Fibroblast of skin of abdomen (primary cell): ENCODE measurements around the gene ICAM1.
A peak's percentile ranks its signal among the peaks of the same experiment; 100 is the strongest.

Experiments
- DNase-seq: peaks from one replicate; pipeline ENCODE4 v3.0.0-alpha.2; 2013

Gene ICAM1

DNA sequence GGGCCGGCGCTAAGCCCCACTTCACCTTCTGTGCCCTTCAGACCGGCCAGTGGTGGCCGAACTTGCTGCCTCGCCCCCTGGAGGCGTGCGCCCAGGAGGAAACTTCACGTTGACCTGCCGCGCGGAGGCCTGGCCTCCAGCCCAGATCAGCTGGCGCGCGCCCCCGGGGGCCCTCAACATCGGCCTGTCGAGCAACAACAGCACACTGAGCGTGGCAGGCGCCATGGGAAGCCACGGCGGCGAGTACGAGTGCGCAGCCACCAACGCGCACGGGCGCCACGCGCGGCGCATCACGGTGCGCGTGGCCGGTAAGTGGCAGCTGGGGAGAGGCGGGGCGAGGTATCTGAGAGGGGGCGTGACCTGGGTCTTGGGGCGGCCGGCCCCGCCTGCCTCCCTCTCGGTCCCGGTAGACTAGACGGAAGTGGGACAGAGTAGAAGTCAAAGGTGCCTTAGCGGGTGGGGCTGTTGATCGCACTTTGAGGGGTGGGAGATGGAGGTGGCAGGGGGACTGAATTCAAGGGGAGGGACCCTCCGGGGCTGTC lies 24.5 kb downstream of the ICAM1 start:
- no peak for DNase-seq

DNA sequence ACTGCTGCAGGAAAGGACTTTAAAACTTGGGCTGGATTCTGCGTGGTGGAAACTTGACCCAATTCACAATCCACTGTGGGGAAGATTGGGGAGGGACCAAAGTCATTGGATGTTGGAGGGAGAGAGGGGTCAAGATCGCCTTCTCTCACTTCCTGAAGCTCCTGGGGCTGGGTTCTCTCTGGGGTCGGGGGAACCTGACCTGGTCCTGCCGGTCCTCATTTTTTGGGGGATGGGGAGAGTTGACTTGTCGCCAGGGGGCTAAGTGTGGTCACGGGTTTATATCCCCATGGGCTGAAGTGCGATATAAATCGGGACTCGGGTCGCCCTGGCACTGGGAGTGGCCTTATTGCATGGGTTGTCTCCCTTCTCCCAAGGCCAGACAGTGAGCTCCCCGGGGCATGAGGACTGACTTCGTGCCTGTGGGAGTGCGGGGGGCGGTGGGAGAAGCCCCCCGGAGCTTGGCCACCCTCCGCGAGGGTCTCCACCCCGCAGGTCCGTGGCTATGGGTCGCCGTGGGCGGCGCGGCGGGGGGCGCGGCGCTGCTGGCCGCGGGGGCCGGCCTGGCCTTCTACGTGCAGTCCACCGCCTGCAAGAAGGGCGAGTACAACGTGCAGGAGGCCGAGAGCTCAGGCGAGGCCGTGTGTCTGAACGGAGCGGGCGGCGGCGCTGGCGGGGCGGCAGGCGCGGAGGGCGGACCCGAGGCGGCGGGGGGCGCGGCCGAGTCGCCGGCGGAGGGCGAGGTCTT lies 25.1 kb downstream of the ICAM1 start:
- DNase-seq = no peak

DNA sequence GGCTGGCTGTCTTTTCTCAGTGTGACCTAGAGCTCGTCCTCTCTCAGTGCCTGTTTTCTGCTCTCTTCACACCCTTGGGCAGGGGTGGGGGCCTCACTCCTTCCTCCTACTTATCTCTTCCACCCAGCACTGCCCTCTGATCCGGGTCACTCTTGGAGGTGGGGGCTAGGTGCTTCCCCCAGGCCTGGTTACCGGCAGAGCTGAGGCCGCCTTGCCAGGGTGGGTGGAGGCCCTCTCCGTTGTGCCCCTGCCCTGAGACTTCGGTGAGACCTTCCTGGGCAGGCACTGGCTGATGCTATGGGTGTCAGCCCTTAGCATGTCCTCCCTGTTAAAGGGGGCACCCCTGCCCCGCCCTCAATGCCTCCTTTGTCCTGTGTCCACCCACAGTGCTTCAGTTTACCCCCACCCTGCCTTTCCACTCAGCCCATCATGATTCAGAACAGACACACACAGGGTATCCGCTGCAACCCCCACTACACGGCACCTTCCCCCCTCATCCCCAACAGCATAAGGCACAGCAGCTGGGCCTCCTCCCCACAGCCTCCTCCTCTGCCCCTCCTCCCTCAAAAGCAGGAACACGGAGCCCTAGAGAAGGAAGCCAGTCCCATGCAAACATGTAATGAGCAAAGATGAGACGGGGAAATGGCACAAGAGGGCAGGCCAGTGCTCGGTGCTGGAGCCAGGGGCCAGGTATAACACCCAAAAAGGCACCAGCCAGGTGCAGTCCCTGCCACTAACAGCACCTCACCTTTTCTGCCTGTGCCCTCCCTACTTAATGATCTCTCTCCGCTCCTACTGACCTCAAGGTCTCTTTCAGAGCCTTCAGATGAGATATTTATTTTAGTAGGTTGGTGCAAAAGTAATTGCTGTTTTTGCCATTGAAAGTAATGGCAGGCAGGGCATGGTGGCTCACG lies 28.9 kb downstream of the ICAM1 start:
- DNase-seq = no peak

DNA sequence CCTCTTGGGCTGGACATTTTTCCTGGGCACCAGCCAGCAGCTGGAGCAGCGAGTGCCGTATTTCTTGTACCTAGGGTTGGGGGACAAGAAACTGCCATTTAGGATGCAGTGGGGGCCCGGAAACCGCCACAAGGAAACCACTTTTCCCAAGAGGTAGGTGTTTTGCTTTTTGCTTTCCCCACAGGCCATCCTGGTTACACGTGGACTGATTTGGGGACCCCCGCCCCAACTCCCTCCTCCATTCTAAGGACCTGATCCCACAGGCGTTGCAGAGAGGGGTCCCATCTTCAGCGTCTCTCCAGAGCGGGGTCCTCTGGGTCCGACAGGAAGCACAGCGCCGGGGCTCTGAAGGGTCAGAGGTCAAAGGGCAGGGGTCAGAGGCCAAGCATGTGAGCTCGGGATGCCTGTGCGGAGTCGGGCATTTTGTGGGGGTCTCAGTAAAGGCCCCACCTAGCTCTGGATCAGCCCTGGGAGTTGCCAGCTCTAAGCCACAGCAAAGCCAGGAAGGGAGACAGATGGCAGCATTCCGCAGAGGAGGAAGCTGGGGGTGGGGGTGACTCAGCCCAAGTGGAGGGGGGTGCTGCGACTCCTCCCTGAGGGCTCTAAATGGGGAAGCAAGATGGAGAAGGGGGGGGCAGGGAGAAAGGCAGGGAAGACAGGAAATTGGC lies 34.4 kb downstream of the ICAM1 start:
- peak; percentile 80 for DNase-seq

DNA sequence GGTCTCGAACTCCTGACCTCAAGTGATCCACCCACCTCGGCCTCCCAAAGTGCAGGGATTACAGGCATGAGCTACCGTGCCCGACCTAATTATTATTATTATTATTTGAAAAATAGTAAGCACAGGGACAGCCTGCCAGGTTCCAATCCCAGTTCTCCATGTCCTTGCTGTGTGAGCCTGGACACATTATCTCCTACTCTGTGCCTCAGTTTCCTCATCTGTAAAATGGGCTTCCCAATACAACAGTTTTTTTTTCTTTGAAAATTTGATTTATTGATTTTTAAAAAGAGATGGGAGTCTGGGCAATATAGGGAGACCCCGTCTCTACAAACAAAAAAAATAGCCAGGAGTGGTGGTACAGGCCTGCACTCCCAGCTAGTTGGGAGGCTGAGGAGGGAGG lies 35.4 kb downstream of the ICAM1 start:
- no peak for DNase-seq

DNA sequence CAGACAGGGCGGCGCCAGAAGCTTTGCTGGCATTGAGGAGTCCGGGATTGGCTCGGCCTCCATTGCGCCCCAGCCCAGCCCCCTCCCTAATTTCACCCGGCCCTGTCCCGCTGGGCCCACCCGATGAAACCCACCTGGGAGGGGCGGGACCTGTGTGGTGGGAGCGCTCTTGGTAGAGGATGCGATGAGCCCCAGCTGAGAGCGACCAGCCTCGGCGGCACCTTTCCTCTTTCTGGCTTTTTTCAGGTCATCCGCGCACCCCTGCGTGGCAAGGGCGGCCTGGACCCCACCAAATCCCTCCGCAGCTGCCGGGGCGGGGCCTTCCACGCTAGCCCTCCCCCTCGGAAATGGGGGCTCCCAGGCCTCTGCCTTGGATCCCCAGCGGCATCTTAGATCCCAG lies 38.5 kb downstream of the ICAM1 start, which contains the start of gene ZGLP1:
Gene ZGLP1 (minus strand): TSS at position 393 of the 400 bp plus-strand sequence.
- DNase-seq = no peak

DNA sequence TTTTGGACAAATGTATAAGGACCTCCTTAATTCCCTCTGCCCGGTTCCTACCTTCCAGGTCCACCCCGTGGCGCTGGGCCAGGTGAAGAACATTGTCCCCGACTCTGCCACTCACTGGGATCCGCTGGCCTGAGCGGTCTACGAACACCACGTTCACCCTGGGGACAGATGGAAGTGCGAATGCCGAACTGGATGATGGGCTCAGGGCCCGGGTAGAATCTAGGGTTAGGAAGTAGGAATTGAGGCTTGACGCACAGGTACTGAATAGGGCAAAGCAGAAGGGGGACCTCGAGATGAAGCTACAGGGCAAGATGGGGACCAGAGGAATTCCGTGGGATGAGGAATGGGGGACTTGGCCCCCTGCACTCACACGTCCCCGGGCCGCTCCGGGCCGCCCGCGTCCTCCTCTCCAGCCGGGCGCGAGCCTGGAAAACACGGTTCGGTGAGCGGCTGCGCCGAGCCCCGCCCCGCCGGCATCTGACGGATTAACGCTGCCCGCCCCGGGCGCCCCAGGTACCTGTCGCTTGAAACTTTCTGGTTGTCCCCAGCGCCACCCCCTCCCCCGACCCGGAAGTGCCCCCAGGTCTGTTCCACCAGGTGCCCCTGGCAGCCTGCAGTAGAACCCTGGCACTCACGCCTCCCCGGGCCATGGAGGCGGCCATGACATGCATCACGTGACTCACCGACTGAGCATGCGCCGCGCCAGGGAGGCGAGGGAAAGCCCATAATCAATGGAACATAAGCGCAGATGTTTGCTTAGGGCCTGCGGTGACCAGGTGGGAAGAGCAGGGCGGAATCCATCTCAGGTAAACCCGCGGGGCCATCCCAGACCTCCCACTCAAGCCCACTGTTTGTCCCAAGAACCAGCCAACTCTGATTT lies 44.7 kb downstream of the ICAM1 start, which contains the start of gene FDX2:
Gene FDX2 (minus strand): TSS at position 681 of the 880 bp plus-strand sequence. CDS start 19 bp downstream, at position 662.
- DNase-seq = peak; percentile 75

DNA sequence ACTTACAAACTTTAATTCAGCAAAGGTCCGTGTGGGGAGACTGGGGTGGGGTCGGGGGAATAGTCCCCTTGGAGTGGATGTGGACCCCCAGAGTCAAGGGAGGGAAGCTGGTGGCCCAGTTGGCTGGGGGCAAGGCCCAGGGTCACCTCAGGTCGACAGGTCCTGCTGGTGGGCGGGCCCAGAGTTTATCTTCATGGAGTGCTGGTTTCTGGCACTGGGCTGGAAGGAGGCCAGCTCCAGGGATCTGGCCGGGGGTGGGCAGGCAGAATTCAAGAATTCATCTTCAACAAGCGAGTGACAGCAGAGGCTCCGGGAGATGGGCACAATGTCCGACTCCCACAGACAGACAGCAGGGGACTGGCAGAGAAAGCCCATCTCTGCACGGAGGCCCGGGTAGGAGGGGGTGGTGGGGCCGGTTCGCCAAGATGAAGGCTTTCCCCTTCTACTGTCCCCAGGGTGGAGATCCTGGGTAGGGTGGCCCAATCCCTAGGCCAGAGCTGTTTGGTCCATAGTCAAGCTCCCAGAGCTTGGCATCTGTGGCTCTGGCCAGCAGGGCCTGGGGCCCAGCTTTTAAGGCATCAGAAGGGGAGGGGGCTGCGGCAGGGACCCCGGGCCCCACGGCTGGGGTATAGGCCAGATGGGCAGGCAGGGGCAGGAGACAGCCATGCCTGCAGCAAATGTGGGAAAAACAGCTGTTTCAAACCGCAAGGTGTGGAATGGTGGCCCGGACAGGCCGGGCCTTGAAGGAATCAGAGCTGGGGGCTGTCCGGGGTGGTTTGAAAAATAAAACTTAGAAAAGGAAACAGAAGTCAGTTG lies 45.5 kb downstream of the ICAM1 start:
- no peak for DNase-seq

DNA sequence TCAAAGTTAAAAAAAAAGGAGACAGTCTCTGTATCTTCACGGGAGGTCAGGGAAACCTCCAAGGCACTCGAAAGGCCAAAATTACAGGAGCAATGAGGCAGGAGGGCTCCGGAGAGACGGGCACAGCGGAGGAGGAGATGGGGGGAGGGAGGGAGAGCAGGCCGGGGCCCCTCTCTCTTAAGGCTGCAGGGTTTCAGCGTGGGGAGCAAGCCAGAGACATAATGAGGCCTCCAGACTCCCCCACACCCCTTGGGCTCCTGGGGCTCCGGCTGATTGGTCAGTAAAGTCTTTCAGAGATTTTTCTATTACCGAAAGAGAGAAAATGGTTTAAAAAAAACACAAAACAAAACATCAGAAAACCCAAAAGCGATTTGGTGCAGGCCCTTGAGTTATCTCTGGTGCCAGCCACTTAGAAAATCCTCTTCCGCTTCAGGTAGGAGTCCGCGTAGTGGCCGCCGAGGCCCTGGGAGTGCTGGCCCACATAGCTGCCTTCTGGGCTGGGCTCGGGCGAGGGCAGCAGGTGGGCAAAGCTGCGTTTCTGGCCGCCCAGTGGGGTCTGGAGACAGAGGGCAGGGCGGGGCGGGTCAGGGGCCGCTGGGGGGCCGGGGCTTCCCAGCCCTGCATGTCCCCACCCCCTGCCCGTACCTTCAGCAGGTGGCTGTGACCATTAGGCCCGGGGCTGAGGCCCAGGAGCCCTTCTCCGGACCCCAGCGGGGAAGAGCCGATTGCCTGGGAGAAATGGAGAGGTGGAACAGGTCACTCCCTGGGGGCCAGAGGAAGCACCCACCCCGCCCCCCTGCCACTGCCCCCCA lies 46.3 kb downstream of the ICAM1 start:
- DNase-seq = no peak

DNA sequence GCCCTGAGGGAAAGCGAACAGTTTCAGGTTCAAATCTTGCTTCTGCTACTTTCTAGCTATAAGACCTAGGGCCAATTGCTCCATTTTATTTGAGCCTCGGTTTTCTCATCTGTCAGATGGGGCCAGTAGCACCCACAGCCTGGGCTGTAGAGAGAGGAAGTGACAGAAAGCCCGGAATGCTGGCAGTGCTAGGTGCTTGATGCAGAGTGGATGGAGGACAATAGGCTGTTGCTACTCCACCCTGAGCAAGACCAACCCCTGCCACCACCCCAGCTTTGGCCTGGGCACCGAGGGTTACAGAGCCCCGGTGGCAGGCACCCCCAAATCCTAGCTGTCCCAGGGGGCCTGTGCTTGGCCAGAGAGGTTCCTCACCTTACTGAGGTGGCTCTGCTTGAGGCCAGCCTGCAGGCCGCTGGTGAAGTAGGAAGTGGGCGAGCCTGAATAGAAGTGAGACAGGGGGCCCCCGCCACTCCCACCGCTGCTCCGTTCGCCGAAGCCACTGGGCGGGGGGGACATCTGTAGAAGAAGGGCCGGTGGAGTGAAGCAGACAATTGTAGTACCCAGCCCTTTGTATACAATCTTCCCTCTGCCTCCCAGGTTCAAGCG lies 47.0 kb downstream of the ICAM1 start:
- DNase-seq = no peak

DNA sequence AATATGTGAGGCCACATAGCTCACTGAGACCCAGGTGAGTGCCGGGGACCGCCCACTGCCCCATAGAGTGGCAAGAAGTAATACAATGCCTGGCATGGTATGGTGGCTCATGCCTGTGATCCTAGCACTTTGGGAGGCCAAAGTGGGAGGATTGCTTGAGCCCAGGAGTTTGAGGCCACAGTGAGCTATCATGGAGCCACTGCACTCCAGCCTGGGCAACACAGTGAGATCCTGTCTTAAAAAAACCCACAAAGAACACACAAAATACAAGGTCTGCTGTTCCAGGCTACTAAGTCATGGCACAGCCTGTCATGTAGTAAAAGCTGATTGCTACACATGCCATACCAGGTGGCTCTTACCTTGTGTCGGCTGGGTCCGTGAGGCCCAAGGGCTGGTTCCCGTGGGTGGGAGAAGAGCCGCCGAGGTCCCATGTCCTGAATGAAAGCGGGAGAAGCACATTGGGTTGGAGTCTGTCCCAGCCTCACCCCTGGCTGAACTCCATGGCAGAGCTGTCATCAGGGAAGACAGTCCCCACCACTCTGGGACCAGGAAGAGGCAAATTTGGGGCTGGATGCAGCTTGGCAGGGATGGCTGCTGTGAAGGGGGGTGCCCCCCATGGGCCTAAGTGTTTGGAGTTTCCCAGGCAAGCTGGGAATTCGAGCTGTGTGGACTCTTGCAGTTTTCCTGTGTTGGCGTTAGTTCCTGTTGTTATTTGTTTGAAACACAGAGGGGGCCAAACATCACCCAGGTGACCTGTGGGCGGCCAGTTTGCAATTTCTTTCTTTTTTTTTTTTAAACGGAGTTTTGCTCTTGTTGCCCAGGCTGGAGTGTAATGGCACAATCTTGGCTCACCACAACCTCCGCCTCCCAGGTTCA lies 48.1 kb downstream of the ICAM1 start:
- DNase-seq = no peak

DNA sequence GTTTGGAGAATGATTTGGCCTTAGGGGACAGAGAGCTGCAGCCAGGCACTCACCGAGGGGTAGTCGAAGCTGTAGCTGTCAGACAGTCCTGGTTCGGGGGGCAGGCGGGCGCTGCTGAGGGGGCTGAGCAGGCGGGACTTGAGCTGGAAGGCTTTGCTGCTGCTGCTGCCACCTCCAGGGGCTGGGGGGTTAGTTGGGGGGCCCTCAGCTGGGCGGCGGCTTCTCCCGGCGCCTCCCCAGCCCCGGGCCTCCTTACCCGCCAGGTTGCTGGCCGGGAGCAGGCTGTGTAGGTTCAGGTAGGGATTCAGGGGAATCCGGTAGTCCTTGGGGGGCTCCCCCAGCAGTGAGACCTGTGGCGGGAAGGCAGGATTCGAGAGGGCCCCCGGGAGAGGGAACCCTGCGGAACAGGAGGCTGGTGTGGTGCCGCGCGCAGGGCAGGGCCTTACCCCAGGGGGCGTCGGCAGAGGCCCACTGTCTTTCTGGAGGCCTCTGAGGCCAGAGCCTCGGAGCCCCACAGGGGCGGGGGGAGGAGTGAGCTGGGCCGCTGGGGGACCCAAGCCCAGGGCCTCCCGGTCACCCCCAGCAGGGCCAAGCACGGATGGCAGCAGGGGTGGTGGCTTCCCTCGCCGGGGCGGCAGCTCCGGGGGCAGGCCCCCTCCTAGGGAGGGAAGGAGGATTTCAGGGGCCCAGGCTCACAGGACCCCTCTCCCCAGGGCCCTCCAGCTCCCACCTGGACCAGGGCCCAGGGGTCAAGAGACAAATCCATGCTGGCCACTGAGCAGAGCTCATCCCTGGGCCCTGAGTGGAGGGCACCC lies 49.9 kb downstream of the ICAM1 start:
- no peak for DNase-seq

DNA sequence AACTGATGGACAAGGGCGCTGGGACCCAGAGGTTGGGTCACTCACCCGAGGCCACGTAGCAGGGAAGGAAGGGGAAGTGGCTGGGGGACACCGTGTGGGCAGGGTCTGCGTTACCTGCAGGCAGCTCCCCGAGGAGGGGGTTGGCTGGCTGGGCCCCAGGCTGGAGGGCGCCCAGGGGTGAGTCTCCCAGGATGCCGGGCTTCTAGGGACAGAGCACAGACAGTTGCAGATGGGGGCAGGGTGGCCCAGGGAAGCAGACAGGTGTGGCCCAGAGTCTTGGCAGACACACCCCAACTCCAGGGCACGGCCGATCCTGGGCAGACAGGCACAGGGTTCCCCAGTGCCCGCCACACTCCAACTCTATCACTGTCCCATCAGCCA lies 50.5 kb downstream of the ICAM1 start:
- no peak for DNase-seq

DNA sequence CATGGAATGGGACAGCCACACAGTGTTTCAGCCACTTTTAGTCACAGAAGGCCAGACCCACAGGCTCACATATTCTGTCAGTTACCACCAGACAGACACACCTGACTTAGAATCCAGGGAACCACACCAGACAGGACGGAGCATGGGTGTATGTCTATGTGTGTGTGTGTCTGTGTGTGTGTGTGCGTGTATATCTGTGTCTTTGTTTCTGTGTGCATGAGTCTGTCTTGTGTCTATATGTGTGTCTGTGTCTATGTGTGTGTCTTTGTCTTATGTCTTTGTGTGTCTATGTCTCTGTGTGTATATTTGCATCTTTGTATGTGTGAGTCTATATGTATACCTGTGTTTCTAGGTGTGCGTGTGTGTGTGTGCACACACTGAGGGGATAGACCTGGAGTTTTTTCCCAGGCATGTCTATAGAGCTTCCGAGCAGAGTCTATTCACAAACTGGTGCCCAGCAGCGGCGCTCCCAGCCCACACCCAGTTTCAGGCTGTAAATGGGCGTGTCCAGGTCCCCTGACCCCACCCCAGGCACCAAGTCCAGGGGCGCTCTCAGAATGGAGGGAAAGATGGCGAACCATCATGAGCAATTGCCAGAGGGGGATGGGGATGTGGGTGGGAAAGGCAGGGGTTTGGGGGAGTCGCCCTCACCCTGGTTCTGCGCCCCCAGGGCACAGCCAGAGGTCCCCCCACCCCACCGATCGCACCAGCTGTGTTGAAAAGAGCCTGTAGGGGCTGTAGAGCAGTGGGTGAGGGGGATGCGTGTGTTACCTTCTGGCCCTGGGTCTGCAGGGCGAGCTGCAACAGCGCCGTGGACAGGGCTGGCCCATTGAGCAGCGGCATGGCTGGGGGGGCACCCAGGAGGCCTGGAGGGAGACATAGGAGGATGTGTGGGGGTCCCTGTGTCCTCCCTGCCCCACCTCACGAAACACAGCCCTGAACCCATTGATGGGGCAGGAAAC lies 51.2 kb downstream of the ICAM1 start:
- DNase-seq = no peak

DNA sequence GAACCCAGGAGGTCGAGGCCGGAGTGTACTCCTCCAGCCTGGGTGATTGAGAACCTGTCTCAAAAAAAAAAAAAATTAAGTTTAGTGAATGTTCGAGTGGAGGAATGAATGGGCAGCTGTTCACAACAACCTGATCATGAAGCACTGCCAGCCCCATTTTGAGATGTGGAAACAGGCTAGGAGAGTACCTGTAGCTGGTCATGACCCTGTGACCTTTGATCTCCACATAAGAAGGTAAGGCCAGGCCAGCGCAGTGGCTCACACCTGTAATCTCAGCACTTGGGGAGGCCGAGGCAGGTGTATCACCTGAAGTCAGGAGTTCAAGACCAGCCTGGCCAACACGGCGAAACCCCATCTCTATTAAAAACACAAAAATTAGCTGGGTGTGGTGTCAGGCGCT lies 54.8 kb downstream of the ICAM1 start:
- DNase-seq = no peak

DNA sequence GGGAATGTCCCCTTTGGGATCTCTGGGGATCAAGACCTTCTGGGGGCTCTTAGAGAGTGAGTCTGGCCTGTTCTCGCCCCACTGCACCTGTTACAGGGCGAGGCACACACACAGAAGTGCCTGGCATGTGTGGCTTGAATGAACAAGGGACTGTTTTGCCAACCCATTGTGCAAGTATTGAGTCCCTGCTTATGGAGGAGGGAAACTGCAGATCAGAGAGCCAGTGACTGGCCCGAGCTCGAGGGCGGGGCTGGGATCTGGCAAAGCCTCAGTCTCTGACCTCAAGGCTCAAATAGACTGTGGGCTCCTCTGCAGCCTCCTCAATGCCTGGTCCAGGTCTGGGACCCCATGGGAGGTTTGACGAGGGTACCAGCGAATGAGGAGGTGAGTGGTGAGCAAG lies 56.9 kb downstream of the ICAM1 start:
- no peak for DNase-seq
